HepG2 (cell line): ENCODE data around the gene CEBPA. TPM values are rescaled to one million over a fixed set of nuclear protein-coding genes. Genes with fewer than 3 reads are reported as not detected.

Experiments
- ISX ChIP-seq: sonication (generic); formaldehyde crosslinking; conservative IDR thresholded peaks from 2 replicates; pipeline ENCODE4 v1.5.0; 2020; ENCODE audit warnings: missing genetic modification reagents
- LBX2 ChIP-seq: sonication (generic); formaldehyde crosslinking; IDR thresholded peaks from 2 replicates; pipeline ENCODE4 v1.5.0; 2020; ENCODE audit warnings: missing genetic modification reagents, mild to moderate bottlenecking, borderline replicate concordance
- NFYC ChIP-seq: IDR thresholded peaks from 2 replicates; pipeline ENCODE4 v1.6.1; 2016; ENCODE audit warnings: missing genetic modification reagents, missing compliant biosample characterization
- ZBTB14 ChIP-seq: sonication (generic); formaldehyde crosslinking; IDR thresholded peaks from 2 replicates; pipeline ENCODE4 v1.4.0; 2020; ENCODE audit warnings: missing genetic modification reagents
- ZMYM3 ChIP-seq: sonication (generic); formaldehyde crosslinking; IDR thresholded peaks from 2 replicates; pipeline ENCODE4 v1.5.1; 2020; ENCODE audit warnings: mild to moderate bottlenecking, missing genetic modification reagents
- ZNF292 ChIP-seq: sonication (generic); formaldehyde crosslinking; IDR thresholded peaks from 2 replicates; pipeline ENCODE4 v1.8.1; 2022; ENCODE audit warnings: mild to moderate bottlenecking, low read depth, missing genetic modification reagents, borderline replicate concordance
- ZNF777 ChIP-seq: sonication (generic); formaldehyde crosslinking; IDR thresholded peaks from 2 replicates; pipeline ENCODE4 v1.4.0; 2020; ENCODE audit warnings: missing genetic modification reagents
- ZNF800 ChIP-seq: sonication (generic); formaldehyde crosslinking; IDR thresholded peaks from 2 replicates; pipeline ENCODE4 v1.4.0; 2020; ENCODE audit warnings: missing genetic modification reagents
- polyA plus RNA-seq, 8 experiments: library from polyadenylated mRNA; depleted of rRNA in 3 of 8; stranded (reverse) in 7 of 8; unstranded in 1 of 8; fragments of >200 nt; fragmentation: Illumina TruSeq in 4 of 8; extraction: Trizol in 4 of 8; gene quantifications; 2 replicates each; pipeline versions ENCODE4 v1.2.1 to v1.2.3, GENCODE V29; 2011 to 2016; ENCODE audit warnings: low read depth in 4 of 8, missing spikeins in 1 of 8, mixed read lengths in 1 of 8; ENCODE audit not compliant: insufficient read depth in 1 of 8
- total RNA-seq, 5 experiments: library from RNA; depleted of rRNA; stranded (reverse); fragments of >200 nt; fragmentation: Illumina TruSeq; extraction: Trizol; gene quantifications; 2 replicates each; pipeline ENCODE4 v1.2.3, GENCODE V29; 2016; ENCODE audit warnings: low read depth in 1 of 5
- TF ChIP-seq, protein P1 (sequence below): sonication (generic); formaldehyde crosslinking; IDR thresholded peaks from 2 replicates; pipeline ENCODE4 v1.5.1; 2020; ENCODE audit warnings: missing genetic modification reagents, mild to moderate bottlenecking, borderline replicate concordance

CEBPA gene
- total and polyA plus RNA-seq, 2 of the 13 experiments (the other 11 are each of a cell fraction or from before 2014, with no cell fraction given), result 24.8 to 103 TPM

DNA sequence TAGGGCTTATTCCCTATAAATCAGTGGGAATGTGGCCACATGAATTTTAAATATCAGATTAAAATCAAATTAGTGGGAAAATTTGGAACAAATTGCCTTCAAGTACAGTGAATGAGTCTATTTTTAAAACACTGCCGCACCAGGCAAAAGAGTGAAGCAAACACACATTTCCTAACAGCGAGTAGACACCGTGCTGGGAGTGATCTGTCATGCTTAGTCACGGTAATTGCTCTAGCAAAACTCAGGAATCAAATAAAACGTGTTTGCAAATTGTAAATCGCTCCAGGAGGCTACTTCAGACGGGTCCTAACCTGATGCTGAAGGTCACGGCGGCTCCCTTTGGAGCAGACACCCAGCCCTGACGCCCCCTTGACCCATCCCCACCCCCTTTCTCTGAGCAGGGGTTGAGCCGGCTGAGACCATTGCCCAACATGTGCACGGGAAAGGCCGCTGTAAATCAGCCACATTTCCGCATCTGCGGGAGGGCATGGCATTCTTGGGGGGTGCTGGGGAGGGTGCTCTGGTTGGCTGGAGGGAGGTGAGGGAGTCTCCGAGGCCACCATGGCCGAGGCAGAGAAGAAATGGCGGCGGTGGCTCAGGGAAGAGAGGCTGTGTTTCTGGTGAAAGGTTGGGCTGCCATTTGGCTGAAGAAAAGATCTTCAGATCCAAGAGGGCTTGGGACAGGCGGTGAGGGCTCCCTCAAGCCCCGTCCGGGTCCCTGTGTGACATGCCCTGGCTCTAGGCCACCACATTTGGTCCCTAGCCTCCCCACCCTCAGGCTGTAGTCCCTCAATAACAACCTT lies 8.9 kb downstream of the CEBPA start (continued):
- TF ChIP-seq, protein P1, sequence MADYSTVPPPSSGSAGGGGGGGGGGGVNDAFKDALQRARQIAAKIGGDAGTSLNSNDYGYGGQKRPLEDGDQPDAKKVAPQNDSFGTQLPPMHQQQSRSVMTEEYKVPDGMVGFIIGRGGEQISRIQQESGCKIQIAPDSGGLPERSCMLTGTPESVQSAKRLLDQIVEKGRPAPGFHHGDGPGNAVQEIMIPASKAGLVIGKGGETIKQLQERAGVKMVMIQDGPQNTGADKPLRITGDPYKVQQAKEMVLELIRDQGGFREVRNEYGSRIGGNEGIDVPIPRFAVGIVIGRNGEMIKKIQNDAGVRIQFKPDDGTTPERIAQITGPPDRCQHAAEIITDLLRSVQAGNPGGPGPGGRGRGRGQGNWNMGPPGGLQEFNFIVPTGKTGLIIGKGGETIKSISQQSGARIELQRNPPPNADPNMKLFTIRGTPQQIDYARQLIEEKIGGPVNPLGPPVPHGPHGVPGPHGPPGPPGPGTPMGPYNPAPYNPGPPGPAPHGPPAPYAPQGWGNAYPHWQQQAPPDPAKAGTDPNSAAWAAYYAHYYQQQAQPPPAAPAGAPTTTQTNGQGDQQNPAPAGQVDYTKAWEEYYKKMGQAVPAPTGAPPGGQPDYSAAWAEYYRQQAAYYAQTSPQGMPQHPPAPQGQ, result no peak
- TF ChIP-seq LBX2 (CRISPR knock-in tag) (no peak), ZBTB14 (CRISPR knock-in tag) (no peak), ZNF777 (CRISPR knock-in tag) (no peak; the same call in 1 of the 2 replicates), NFYC (peak; percentile 28; the same call in 1 of the 2 replicates), ISX (CRISPR knock-in tag) (no peak), ZMYM3 (CRISPR knock-in tag) (peak; percentile 74; the same call in 1 of the 2 replicates), ZNF292 (no peak), ZNF800 (no peak)
